Dermis microvascular lymphatic vessel endothelial cell (primary cell): ENCODE data around the gene BTBD2. TPM values are rescaled to one million over a fixed set of nuclear protein-coding genes. Genes with fewer than 3 reads are reported as not detected.

ENCODE experiments used
- DNase-seq, 2 donors: peaks; one replicate each; pipeline versions ENCODE4 v3.0.0 to v3.0.0-alpha.2; 2010; ENCODE audit warnings: low read depth in 2 of 2
- total RNA-seq: library from RNA; depleted of rRNA; stranded (reverse); fragments of >200 nt; gene quantifications from 2 replicates; pipeline ENCODE4 v1.2.1, GENCODE V29; 2014

Gene BTBD2
- total RNA-seq, 1 donor from 2014 or later, result 32.5 TPM

GRCh38 chr19:2050991-2051772 is 35.7 kb upstream of the BTBD2 start, which contains the start of gene MKNK2:
MKNK2 (minus strand) TSS chr19:2051244; CDS start chr19:2050851, 393 bp downstream.
- peak; percentile 73 to 86 for DNase-seq

GRCh38 chr19:2050349-2050990 is 35.0 kb upstream of the BTBD2 start:
- no peak for DNase-seq

GRCh38 chr19:2049741-2050348 is 34.3 kb upstream of the BTBD2 start:
- peak in 1 of 2 donors; percentile 74 for DNase-seq

GRCh38 chr19:2048959-2049740 is 33.6 kb upstream of the BTBD2 start:
- no peak for DNase-seq

DNA sequence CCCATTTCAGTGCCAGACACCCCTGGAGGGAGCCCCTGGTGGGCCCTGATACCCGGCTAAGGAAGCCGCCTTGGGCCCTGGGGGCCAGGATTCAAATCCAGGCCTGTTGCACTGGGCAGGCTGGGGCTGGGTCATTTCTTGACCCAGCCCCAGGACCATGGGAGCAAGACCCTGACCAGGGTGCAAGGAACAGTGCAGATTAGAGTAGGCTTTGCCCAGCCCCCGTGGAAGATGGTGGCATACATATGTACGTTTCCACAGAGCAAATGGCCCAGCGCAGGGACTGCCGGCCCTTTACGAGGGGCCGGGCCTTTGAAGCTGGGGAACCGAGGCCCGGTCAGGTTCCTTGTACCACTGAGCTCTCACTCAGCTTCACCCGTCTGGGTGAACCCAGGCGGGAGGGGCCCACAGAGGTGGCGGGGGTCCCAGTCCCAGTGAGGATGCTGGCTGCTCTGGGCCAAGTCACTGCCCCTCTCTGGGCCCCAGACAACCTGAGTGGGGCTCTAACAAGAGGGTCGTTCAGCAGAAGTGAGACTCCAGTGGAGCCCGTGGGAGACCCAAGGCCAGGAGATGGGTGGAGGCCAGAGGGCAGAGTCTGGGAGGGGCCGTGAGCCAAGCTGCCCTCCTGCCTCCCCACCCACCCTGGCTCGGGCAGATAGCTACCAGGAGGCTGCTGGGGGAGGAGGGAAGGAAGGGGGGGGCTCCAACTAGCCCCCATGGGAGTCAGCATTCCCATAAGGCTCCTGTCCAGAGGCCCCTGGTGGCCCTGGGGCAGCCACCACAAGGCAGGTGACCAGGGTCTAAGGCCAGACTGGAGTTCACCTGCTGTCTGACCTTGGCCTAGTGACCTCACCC is 32.8 kb upstream of the BTBD2 start:
- DNase-seq, result no peak

- peak in 1 of 2 donors; percentile 82 for DNase-seq
Measured at GRCh38 chr19:2047449-2048103, 32.1 kb upstream of the BTBD2 start.

DNA sequence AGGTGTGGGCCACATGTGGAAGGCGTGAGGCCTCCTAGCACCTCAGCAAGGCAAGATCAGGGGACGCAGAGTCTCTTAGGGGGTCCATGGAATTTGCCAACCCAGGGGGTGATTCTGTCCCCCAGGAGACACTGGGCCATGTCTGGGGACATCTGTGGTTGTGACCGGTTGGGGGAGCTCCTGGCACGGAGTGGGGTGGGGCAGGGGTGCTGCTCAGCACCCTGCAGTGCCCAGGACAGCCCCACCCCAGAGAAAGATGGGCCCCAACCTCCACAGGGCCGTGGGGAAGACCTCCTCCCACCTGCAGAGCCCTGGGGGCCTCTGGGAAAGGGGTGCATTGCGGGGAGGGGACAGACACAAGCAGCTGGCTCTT is 31.5 kb upstream of the BTBD2 start:
- no peak for DNase-seq

DNA sequence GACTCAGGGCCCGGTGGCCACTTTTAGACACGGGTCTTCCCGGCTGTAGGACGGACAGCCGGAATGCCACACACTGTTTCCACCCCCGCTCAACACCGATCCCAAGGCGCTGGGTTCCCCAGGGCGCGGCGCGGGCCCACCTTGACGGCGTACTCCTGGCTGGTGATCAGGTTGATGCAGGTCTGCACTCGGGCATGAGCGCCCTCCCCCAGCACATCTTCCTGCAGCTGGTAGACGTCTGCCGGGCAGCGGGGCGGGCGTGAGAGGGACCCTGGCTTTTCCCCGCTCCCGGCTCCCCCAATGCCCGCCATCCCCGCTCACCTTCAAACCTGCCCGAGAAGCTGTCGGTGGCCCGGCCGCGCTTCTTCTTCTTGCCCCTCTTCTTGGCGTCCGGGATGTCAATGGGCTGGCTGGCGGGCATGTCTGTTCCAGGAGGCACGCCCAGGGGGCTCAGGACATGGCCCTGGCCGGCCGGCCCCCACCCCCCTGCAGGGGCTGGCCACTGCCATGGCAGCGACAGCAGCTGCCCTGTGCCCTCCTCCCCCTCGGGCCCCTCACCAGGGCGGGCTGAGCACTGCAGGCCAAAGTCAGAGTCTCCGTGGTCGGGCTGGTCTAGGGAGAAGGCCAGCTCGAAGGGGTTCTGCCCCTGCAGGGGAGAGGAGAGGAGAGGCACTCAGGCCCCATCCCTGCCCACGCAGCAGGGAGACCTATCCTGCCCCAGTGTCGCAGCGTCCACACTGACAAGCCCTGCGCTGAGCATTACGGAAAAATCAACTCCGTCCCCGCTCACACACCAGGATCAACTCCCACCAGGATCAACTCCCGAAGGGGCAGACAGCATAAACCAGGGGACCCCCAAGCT is 30.8 kb upstream of the BTBD2 start:
- DNase-seq, result no peak

DNA sequence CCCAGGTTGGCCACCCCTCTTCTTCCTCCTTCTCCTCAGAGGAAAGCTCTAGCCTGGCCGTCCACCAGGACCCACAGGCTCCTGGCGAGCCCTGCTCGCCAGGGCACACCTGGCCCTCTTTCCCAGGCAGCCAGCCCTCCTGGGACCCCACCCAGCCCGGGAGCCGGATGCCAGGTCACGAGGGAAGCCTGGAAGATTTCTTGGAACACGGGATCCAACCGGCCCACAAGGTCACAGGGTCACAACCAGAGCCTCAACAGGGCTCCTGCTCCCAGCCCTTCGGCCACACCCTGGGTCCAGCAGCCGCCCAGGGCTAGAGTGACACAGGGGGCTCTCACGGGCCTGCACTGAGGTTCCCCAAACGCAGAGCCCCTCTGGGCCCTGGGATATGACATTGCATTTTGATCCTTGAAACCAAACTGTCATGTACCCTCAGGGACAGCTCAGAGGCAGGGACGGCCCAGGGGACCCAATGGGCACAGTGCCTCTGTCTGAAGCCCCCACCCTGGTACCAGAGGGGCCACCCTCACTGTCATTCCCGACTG is 30.1 kb upstream of the BTBD2 start:
- DNase-seq, result no peak

DNA sequence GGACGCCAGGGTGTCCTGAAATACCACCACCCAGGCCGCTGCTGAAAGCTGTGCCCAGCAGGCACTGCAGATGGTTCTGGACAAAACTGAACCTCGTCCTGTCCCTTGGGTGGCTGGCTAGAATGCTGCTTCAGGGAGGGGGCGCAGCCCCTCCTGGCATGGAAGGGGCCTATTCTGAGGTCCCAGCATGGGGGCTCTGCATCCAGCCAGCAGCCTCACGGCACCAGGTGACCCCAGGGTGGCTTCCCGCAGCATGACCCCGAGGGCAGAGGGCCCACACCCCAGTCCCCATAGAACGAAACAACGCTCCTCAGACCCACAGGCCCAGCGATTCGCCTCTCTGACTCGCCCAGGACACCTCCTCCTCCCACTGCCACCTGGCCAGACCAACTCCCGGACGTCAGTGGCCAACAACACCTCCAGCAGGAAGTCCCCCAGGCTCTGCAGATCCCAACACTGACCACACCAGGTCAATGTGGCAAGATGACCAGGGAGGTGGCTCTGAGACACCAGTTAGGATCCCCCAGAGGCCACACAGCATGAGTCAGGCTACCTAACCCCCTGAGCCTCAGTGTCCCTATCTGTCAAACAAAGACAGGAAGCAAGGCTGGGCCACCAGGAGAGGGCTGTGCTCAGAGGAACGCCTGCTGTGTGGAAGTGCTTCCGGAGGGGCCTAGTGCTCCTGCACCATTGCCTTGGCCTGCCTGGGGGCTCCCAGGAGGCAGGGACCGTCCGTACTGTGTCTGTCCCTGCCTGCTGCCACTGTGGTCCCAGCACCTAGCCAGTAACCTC is 29.4 kb upstream of the BTBD2 start:
- DNase-seq, result no peak

- no peak for DNase-seq
Measured at GRCh38 chr19:2043961-2044708, 28.6 kb upstream of the BTBD2 start.

DNA sequence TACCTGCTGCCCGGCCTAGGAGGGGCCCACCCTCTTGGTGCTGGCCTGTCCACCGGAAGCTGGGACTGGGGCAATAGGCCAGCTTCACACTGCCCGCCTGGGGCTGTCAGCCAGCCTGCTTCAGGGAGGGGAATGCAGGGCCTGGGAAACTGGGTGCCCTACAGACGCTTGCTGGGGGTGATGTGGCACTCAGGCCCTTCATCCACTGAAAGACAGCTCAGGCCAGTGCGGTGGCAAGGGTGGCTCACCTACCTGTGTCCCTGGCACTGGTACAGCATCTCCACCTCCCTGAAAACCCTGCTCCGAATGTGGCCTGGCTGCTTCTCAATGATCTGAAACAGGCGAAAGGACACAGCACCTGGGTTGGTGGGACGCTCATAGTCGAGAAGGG is 27.7 kb upstream of the BTBD2 start:
- no peak for DNase-seq

DNA sequence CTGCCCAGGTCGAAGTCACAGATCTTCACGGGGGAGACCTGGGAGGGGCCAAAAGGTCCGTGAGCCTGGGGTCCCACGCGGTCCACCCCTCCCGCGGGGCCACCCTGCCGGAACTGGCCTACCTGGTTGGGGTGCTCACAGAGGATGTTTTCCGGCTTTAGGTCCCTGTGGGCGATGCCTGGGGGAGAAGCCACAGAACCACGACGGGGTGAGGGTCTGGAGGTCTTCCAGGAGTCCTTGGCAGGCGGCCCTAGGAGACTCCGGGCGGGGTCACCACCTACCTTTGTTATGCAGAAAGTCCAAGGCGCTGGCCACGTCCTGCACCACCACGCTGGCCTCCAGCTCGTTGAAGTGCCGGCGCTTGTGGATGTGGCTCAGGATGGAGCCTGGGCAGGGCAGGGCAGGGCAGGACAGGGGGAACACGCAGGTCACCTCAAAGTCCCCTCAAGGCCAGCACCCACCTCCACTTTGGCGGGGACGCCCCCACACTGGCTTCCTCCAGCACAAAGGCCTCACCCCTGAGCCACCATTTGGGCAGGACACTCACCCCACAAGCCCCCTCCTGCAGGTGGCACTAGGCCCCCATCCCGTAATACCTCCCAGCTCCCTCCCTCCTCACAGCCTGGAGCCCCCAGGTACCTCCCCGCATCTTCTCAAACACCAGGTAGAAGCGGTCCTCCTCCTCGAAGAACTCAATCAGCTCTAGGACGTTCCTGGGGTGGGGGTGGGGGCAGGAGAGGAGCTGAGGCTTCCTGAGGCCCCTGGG is 27.2 kb upstream of the BTBD2 start:
- DNase-seq, result no peak

DNA sequence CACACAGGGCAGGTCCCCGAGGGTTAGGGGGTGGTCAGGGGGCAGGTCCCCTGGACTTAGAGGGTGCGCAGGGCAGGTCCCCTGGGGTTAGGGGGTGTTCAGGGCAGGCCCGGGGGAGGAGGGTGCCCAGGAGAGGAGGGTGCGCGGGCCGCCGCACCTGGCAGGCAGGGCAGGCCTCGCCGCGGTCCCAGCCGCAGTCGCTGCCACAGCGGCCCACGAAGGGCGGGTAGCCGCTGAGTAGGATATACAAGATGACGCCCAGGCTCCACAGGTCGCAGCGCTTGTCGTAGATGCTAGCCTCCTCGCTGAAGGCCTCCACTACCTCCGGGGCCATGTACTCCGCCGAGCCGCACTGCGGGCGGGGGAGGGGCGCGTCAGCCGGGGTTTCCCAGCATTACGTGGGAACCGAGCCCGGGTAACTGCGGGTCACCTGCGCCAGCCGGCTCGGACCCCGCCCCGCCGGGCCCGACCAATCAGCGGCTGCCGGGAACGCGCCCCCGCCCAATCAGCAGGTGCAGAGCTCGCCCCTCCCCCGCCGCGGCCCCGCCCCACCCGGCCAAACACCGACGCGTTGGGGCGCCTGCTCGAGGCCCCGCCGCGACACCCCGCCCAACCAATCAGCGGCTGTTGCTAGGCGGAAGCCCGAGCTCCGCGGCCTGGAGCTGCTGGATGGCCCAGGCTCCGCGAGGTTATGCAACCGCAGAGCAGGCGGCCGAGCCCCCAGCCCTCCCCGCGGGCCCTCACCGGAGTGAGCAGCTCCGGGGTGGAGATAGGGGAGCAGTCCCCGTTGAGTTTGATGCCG is 26.4 kb upstream of the BTBD2 start:
- peak; percentile 85 to 95 for DNase-seq

GRCh38 chr19:2041433-2041682 is 25.8 kb upstream of the BTBD2 start:
- DNase-seq, result no peak
